Esophagus muscularis mucosa (tissue), 4 donors: ENCODE data around the gene TTYH2. TPM values are rescaled to one million over a fixed set of nuclear protein-coding genes. Genes with fewer than 3 reads are reported as not detected.

Source experiments
- DNase-seq: peaks from one replicate; pipeline ENCODE4 v3.0.0-alpha.2; 2017; ENCODE audit errors: extremely low spot score
- H3K27ac ChIP-seq, 4 donors: fragments of 200-600 bp; sonication (generic); replicated peaks in 1 of 4; 1 replicate in 3 of 4; 2 replicates in 1 of 4; pipeline ENCODE4 v1.5.1; 2016 to 2019; ENCODE audit warnings: mild to moderate bottlenecking in 1 of 4
- H3K27me3 ChIP-seq, 4 donors: fragments of 200-600 bp; sonication (generic); one replicate each; pipeline versions ENCODE4 v1.5.1 to v1.6.0; 2016 to 2019
- H3K36me3 ChIP-seq, 4 donors: fragments of 200-600 bp; sonication (generic); one replicate each; pipeline ENCODE4 v1.5.1; 2016 to 2019
- H3K4me1 ChIP-seq, 4 donors: fragments of 200-600 bp; sonication (generic); one replicate each; pipeline ENCODE4 v1.5.1; 2016 to 2019
- H3K4me3 ChIP-seq, 4 donors: fragments of 200-600 bp; sonication (generic); 1 replicate in 2 of 4; 2 replicates in 2 of 4; pipeline ENCODE4 v1.5.1; 2016 to 2019; ENCODE audit warnings: mild to moderate bottlenecking in 4 of 4, moderate library complexity in 1 of 4
- H3K9me3 ChIP-seq, 4 donors: fragments of 200-600 bp; sonication (generic); 1 replicate in 3 of 4; 2 replicates in 1 of 4; pipeline ENCODE4 v1.5.1; 2016 to 2019
- CTCF ChIP-seq, 3 experiments: fragments of 200-600 bp in 2 of 3; fragments of 450-650 bp in 1 of 3; sonication (generic) in 2 of 3; IDR thresholded peaks; one replicate each; pipeline ENCODE4 v1.5.1; 2017 to 2019; ENCODE audit warnings: antibody characterized with exemption in 3 of 3, mild to moderate bottlenecking in 2 of 3, moderate library complexity in 1 of 3
- EP300 ChIP-seq: sonication (generic); formaldehyde crosslinking; IDR thresholded peaks from one replicate; pipeline ENCODE4 v1.6.1; 2017; ENCODE audit warnings: antibody characterized with exemption
- POLR2A ChIP-seq: fragments of 450-650 bp; IDR thresholded peaks from one replicate; pipeline ENCODE4 v1.6.1; 2017; ENCODE audit warnings: antibody characterized with exemption, moderate library complexity, mild to moderate bottlenecking, low read depth
- POLR2AphosphoS5 ChIP-seq, 2 donors: sonication (generic); formaldehyde crosslinking; IDR thresholded peaks; one replicate each; pipeline ENCODE4 v1.6.1; 2017; ENCODE audit warnings: antibody characterized with exemption in 2 of 2
- WGBS: methylation state at CpG from one replicate; pipeline ENCODE4 v1.1.5; 2018; 5-methylcytosine and 5-hydroxymethylcytosine counted together
- intact Hi-C: fragments of 100-400 bp; cut with DNase I; formaldehyde crosslinking; loops from one replicate; pipeline ENCODE4 v1.15.1; 2023
- total RNA-seq, 4 donors: library from RNA; depleted of rRNA; stranded (reverse); fragments of >200 nt; gene quantifications; one replicate each; pipeline versions ENCODE4 v1.1.0 to v1.2.1, GENCODE V29; 2016

The TTYH2 gene
- total RNA-seq, 4 donors from 2014 or later = 5.8 to 11.3 (median 7.9) TPM

GRCh38 chr17:74251051-74251450 is 37.7 kb downstream of the TTYH2 start:
- Histone ChIP-seq H3K4me3 (no peak overlapping the region), H3K27me3 (no peaks in the 10 kb centered on the region), H3K4me1 (peaks cover 0 to 4% (median 2%) of the 10 kb centered on the region in 4 donors), H3K9me3 (no peaks in the 10 kb centered on the region), H3K36me3 (peaks cover 0 to 57% (median 28%) of the 10 kb centered on the region in 4 donors), H3K27ac (no peak overlapping the region)
- WGBS = 86% methylated on average over 8 of the region's 8 CpGs
- intact Hi-C loops = no loop called here
- TF ChIP-seq POLR2AphosphoS5 (IDR thresholded peaks at IDR 0.05) = no peak
- no peak for TF ChIP-seq EP300
- no peak for TF ChIP-seq CTCF (IDR thresholded peaks at IDR 0.05)
- no peak for TF ChIP-seq POLR2A
- no peak for DNase-seq

GRCh38 chr17:74251569-74251968 is 38.2 kb downstream of the TTYH2 start:
- H3K36me3 ChIP-seq = peaks cover 0 to 61% (median 30%) of the 10 kb centered on the region in 4 donors
- no peak for TF ChIP-seq EP300
- no peak for TF ChIP-seq POLR2A
- TF ChIP-seq CTCF (IDR thresholded peaks at IDR 0.05) = no peak
- TF ChIP-seq POLR2AphosphoS5 (IDR thresholded peaks at IDR 0.05) = no peak
- peaks cover 0 to 4% (median 0%) of the 10 kb centered on the region in 4 donors for H3K4me1 ChIP-seq
- DNase-seq = no peak
- H3K9me3 ChIP-seq = no peaks in the 10 kb centered on the region
- 90% methylated on average over 6 of the region's 6 CpGs for WGBS
- no peak overlapping the region for H3K4me3 ChIP-seq
- no peak overlapping the region for H3K27ac ChIP-seq
- intact Hi-C loops = no loop called here
- H3K27me3 ChIP-seq = no peaks in the 10 kb centered on the region

GRCh38 chr17:74252211-74252610 is 38.8 kb downstream of the TTYH2 start:
- Histone ChIP-seq H3K4me1 (peaks cover 0 to 4% (median 0%) of the 10 kb centered on the region in 4 donors), H3K9me3 (no peaks in the 10 kb centered on the region), H3K27ac (no peak overlapping the region), H3K4me3 (no peak overlapping the region), H3K27me3 (no peaks in the 10 kb centered on the region), H3K36me3 (peaks cover 0 to 67% (median 33%) of the 10 kb centered on the region in 4 donors)
- no peak for TF ChIP-seq EP300
- intact Hi-C loops = no loop called here
- 86% methylated on average over 6 of the region's 8 CpGs for WGBS
- no peak for DNase-seq

- WGBS = 97% methylated on average over 13 of the region's 13 CpGs
- no peak for DNase-seq
- Histone ChIP-seq H3K27ac (no peak overlapping the region), H3K27me3 (no peaks in the 10 kb centered on the region), H3K4me1 (peaks cover 0 to 4% (median 0%) of the 10 kb centered on the region in 4 donors), H3K36me3 (peaks cover 0 to 67% (median 33%) of the 10 kb centered on the region in 4 donors), H3K4me3 (no peak overlapping the region), H3K9me3 (no peaks in the 10 kb centered on the region)
- intact Hi-C loops = no loop called here
- TF ChIP-seq CTCF (IDR thresholded peaks at IDR 0.05) = no peak
- no peak for TF ChIP-seq POLR2A
- no peak for TF ChIP-seq POLR2AphosphoS5 (IDR thresholded peaks at IDR 0.05)
- TF ChIP-seq EP300 = no peak
These were observed 39.7 kb downstream of the TTYH2 start for GRCh38 chr17:74253036-74253435.

- H3K9me3 ChIP-seq = no peaks in the 10 kb centered on the region
- no peak for DNase-seq
- H3K36me3 ChIP-seq = peaks cover 0 to 65% (median 26%) of the 10 kb centered on the region in 4 donors
- intact Hi-C loops = no loop called here
- WGBS = 91% methylated on average over 8 of the region's 10 CpGs
- no peaks in the 10 kb centered on the region for H3K4me1 ChIP-seq
- no peak overlapping the region for H3K4me3 ChIP-seq
- no peaks in the 10 kb centered on the region for H3K27me3 ChIP-seq
- TF ChIP-seq POLR2AphosphoS5 (IDR thresholded peaks at IDR 0.05) (no peak), POLR2A (no peak), EP300 (no peak), CTCF (IDR thresholded peaks at IDR 0.05) (no peak)
- no peak overlapping the region for H3K27ac ChIP-seq
These were observed 43.9 kb downstream of the TTYH2 start for GRCh38 chr17:74257311-74257710.
